ENCODE measurements around the gene SLC25A19.

Gene SLC25A19

GRCh38 chr17:75289115-75289831 lies at the start of gene SLC25A19:
Gene SLC25A19, minus strand, starts transcription at chr17:75289433. Its CDS starts 2,669 bp downstream, at chr17:75286764.
- peak within 1 kb of the TSS; percentile 73 for H3K4me3 ChIP-seq (ENCODE audit: low read length)
- no peak for TF ChIP-seq ZNF274 (IDR thresholded peaks at IDR 0.05; ENCODE audit: low read depth, low read length)

GRCh38 chr17:75338335-75338734 lies 49.1 kb upstream of the SLC25A19 start:
- peak overlapping the region; percentile 50; the same call in 1 of the 2 replicates for H3K4me3 ChIP-seq (ENCODE audit: low read length)
- TF ChIP-seq ZNF274 (IDR thresholded peaks at IDR 0.05; ENCODE audit: low read depth, low read length): no peak

- TF ChIP-seq ZNF274 (IDR thresholded peaks at IDR 0.05; ENCODE audit: low read depth, low read length): no peak
- H3K4me3 ChIP-seq (ENCODE audit: low read length): no peak overlapping the region
These were observed 46.1 kb upstream of the SLC25A19 start for GRCh38 chr17:75335315-75335714.

- H3K4me3 ChIP-seq (ENCODE audit: low read length): no peak overlapping the region
- no peak for TF ChIP-seq ZNF274 (IDR thresholded peaks at IDR 0.05; ENCODE audit: low read depth, low read length)
These were observed 45.5 kb upstream of the SLC25A19 start for GRCh38 chr17:75334723-75335122.

GRCh38 chr17:75331671-75332070 lies 42.4 kb upstream of the SLC25A19 start:
- H3K4me3 ChIP-seq (ENCODE audit: low read length): no peak overlapping the region
- no peak for TF ChIP-seq ZNF274 (IDR thresholded peaks at IDR 0.05; ENCODE audit: low read depth, low read length)

GRCh38 chr17:75327757-75328156 lies 38.5 kb upstream of the SLC25A19 start:
- TF ChIP-seq ZNF274 (IDR thresholded peaks at IDR 0.05; ENCODE audit: low read depth, low read length): no peak
- no peak overlapping the region for H3K4me3 ChIP-seq (ENCODE audit: low read length)

DNA sequence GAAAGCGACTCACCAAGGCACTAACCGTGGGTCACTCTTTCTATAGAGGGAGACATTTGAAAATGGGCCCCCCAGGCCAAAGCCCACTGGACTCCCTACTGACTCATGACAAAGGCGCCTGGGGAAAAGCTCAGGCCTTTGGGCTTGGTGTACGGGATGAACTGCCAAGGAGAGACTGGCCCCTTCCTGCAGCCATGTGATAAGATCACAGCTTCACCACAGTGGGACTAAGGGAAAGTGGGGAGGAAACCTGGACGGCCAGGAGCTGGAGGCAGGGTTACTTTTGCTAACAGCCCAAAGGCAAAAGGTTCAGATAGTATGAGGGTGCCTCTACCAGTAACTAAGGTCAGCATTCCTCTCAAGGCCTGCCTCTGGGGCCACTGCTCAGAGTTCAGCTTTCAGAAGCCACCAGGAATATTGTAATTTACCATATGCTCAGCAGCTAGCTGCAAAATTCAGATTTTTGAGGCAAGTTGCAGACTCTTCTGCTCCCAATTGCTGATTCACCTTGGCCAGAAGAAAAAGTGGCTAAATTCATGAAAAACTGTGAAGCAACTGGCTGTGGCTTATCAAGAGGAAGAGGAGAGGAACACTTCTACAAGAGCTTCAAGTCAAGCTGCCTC lies 37.1 kb upstream of the SLC25A19 start:
- no peak for TF ChIP-seq ZNF274 (IDR thresholded peaks at IDR 0.05; ENCODE audit: low read depth, low read length)
- no peak overlapping the region for H3K4me3 ChIP-seq (ENCODE audit: low read length)

GRCh38 chr17:75325827-75326225 lies 36.6 kb upstream of the SLC25A19 start:
- no peak overlapping the region for H3K4me3 ChIP-seq (ENCODE audit: low read length)
- TF ChIP-seq ZNF274 (IDR thresholded peaks at IDR 0.05; ENCODE audit: low read depth, low read length): no peak

DNA sequence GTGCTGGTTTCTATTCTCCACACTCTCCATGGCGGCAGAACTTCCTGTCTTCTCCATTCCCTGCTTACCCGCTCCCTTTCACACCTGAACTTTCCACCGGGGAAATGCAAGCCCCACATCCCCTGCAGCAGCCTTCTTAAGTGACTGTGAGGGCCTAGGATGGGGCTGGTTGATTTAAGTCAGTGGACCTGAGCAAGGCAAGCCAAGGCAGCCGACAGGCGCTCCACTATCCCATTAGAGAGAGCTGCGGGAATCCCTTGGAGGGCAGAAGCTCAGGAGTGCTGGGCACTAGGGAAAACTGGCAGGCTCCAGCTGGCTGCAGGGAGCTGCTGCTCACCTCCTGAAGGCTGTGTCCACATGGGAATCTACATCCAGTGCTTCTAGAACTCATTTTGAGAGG lies 36.1 kb upstream of the SLC25A19 start:
- no peak for TF ChIP-seq ZNF274 (IDR thresholded peaks at IDR 0.05; ENCODE audit: low read depth, low read length)
- H3K4me3 ChIP-seq (ENCODE audit: low read length): no peak overlapping the region

DNA sequence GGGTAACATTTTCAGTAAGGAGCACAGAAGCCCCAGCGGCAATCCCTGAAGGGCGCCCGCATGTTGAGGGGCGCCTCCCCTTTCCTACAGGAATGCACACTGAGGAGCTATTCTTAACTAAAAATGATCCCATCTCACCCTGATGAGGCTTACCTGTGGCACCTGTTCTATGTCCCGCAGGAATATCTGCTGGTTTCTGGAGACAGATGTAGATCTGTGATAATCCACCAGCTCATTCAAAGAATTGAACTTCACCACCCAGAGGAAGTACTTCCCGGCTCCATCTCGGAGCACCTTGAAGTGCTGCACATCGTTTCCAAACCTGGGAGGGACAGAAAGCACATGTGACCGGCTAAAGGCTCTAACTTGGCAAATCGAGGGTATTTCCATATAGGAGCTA lies 32.3 kb upstream of the SLC25A19 start:
- no peak for TF ChIP-seq ZNF274 (IDR thresholded peaks at IDR 0.05; ENCODE audit: low read depth, low read length)
- no peak overlapping the region for H3K4me3 ChIP-seq (ENCODE audit: low read length)

DNA sequence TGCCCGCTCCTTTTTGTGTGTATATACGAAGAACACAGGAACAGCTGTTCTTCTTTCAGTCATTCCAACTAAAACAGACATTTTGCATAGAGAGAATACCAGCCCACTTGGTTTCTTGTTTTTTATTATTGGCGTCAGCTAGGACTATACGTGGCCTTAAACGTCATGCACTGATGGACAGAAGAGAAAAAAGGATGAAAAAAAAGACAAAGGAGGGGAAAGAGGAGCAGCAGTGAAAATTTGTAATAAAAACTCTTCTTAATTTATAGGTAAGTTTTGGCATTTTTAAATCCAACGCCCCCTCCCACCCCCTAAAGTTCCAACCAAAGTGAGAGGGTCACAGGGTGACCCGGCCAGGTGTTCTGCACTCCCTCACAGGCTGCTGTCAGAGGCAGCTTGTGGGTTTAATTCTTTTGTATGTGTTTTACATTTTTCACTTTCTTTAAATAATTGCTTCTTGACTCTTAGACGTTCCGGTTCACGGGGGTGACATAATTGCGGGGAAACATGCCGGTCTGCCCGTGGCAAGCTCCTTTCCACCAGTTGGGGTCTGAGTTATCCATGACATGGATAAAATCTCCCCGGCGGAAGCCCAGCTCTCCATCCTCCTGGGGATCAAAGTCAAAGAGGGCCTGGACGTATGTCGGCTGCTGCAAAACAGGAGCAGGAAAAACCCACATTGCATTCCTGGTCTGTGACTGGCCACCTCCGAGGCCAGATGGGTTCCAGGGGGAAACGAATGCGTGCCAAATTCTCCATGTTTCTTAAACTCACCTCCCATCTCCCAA lies 30.9 kb upstream of the SLC25A19 start:
- peak overlapping the region; percentile 5; the same call in 1 of the 2 replicates for H3K4me3 ChIP-seq (ENCODE audit: low read length)
- TF ChIP-seq ZNF274 (IDR thresholded peaks at IDR 0.05; ENCODE audit: low read depth, low read length): no peak

DNA sequence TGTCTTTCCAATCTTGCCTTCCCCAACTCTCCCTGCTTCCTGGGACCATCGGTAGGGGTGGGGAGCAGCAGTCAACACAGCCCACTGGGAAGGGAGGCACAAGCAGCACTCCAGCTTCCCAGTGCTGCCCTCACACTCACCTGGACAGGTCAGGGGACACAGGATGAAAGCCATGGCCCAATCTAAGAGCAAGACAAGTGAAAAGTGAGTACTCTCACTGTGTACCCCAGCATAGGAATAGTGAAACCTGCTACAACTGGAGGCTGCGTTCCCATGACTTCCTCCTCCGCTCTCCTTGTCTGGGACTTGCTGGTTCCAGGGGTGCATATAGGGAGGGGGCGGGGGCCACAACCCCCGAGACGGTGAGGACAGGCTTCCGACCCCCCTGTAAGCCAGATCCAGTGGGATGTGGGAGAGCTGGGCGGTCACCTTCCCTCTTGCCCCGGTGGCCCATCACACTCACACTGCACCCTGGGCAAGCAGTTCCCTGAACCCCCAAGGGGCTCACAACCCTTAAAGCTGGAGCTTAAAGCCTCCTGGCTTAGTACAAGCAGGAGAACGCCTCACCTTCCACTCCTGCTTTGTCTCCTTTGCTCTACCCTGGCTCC lies 29.5 kb upstream of the SLC25A19 start:
- TF ChIP-seq ZNF274 (IDR thresholded peaks at IDR 0.05; ENCODE audit: low read depth, low read length): no peak
- no peak overlapping the region for H3K4me3 ChIP-seq (ENCODE audit: low read length)

GRCh38 chr17:75318211-75318610 lies 29.0 kb upstream of the SLC25A19 start:
- no peak overlapping the region for H3K4me3 ChIP-seq (ENCODE audit: low read length)
- TF ChIP-seq ZNF274 (IDR thresholded peaks at IDR 0.05; ENCODE audit: low read depth, low read length): no peak

DNA sequence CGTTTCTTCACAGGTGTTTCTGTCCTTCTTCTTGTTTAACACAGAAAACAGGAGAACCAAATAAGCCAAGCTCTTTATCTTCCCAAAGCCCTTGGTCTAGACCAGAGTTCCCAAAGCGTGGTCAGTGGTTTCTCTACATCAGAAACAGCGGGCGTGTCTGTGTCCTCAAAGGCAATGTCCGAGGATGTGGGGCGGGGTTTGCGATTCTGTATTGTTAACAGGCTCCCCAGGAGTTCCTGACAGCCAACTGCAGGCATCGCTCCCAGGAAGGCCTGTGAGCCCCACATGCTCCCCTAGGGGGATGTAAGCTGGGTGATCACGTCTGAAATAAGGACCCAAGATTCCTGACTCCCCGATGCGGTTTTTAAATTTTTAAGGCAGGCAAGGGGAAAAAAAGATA lies 28.4 kb upstream of the SLC25A19 start:
- TF ChIP-seq ZNF274 (IDR thresholded peaks at IDR 0.05; ENCODE audit: low read depth, low read length): no peak
- H3K4me3 ChIP-seq (ENCODE audit: low read length): no peak overlapping the region
